HG02938 (cell line): Measurements from ENCODE around the gene NDUFA8.

Source experiments
- ATAC-seq: cut with Tn5 transposase; IDR thresholded peaks from one replicate; pipeline ENCODE4 v1.9.1; 2021; ENCODE audit warnings: mild to moderate bottlenecking, moderate library complexity; ENCODE audit not compliant: unreplicated experiment

The NDUFA8 gene

GRCh38 chr9:122138560-122139268 lies 20.9 kb downstream of the NDUFA8 start:
- ATAC-seq, result no peak

- no peak for ATAC-seq
Measured at GRCh38 chr9:122135529-122135859, 24.1 kb downstream of the NDUFA8 start.

GRCh38 chr9:122134822-122135528 lies 24.6 kb downstream of the NDUFA8 start:
- ATAC-seq, result no peak

GRCh38 chr9:122133984-122134535 lies 25.5 kb downstream of the NDUFA8 start:
- ATAC-seq, result no peak

- no peak for ATAC-seq
Measured at GRCh38 chr9:122133263-122133983, 26.2 kb downstream of the NDUFA8 start.

- no peak for ATAC-seq
Measured at GRCh38 chr9:122132539-122132938, 27.0 kb downstream of the NDUFA8 start.

- ATAC-seq, result no peak
Measured at GRCh38 chr9:122131401-122132001, 28.1 kb downstream of the NDUFA8 start.

- no peak for ATAC-seq
Measured at GRCh38 chr9:122130837-122131236, 28.7 kb downstream of the NDUFA8 start.

- ATAC-seq, result no peak
Measured at GRCh38 chr9:122129969-122130368, 29.6 kb downstream of the NDUFA8 start.

- no peak for ATAC-seq
Measured at GRCh38 chr9:122128969-122129343, 30.6 kb downstream of the NDUFA8 start.

- ATAC-seq, result no peak
Measured at GRCh38 chr9:122128007-122128968, 31.3 kb downstream of the NDUFA8 start.

- ATAC-seq, result no peak
Measured at GRCh38 chr9:122127396-122127798, 32.2 kb downstream of the NDUFA8 start.

GRCh38 chr9:122126331-122127261 lies 33.0 kb downstream of the NDUFA8 start:
- no peak for ATAC-seq

- no peak for ATAC-seq
Measured at GRCh38 chr9:122125509-122126330, 33.9 kb downstream of the NDUFA8 start.

- ATAC-seq, result peak; percentile 44
Measured at GRCh38 chr9:122125158-122125508, 34.4 kb downstream of the NDUFA8 start.

GRCh38 chr9:122124528-122124927 lies 35.1 kb downstream of the NDUFA8 start:
- ATAC-seq, result no peak

GRCh38 chr9:122124048-122124447 lies 35.5 kb downstream of the NDUFA8 start:
- no peak for ATAC-seq

- no peak for ATAC-seq
Measured at GRCh38 chr9:122122903-122123632, 36.5 kb downstream of the NDUFA8 start.
